ENCODE measurements around the gene MAGI1. TPM values are rescaled to one million over a fixed set of nuclear protein-coding genes. Genes with fewer than 3 reads are reported as not detected.

Gene MAGI1
- total and polyA plus RNA-seq, 2 donors (not counting 1 experiment from before 2014, with no cell fraction given): 0.10 to 0.22 TPM

DNA sequence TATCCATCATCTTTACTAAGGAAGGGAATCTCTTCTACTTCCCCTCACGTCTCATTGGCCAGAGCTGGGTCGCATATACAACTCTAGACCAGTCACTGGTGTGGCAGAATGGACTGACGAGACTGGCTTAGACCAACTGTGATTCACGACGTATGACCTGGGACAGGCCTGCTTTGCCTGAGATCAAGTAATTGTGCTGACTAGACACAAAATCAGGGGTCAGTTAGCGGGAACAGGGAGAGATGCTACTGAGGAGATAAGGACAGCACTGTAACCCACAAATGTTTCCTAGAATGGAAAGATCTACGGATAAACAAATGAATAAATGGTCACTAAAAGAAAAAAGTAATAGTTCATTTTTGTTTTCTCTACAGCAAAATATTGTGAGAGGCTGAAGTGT is 308.3 kb downstream of the MAGI1 start:
- Mint-ChIP-seq H3K9me3 (ENCODE audit: insufficient read depth) (no peaks in the 10 kb centered on the region), H3K27ac (no peak overlapping the region), H3K4me1 (no peaks in the 10 kb centered on the region), H3K4me3 (no peak overlapping the region), H3K27me3 (no peaks in the 10 kb centered on the region)
- Histone ChIP-seq H3K36me3 (replicated peaks in 1 of 2; ENCODE audit: control extremely low read depth in 1 of 2, control insufficient read depth in 1 of 2, extremely low read depth in 1 of 2, insufficient read depth in 2 of 2, low read length in 1 of 2) (no peaks in the 10 kb centered on the region), H4K20me1 (ENCODE audit: control insufficient read depth, insufficient read depth, low read length, poor library complexity, severe bottlenecking) (no peaks in the 10 kb centered on the region), H3K27ac (ENCODE audit: low read length in 2 of 2) (no peak overlapping the region), H3K9ac (ENCODE audit: low read length) (no peak overlapping the region), H3K9me3 (ENCODE audit: control extremely low read depth in 1 of 3, control insufficient read depth in 2 of 3, insufficient read depth in 1 of 3, low read length in 2 of 3) (no peaks in the 10 kb centered on the region), H2AFZ (ENCODE audit: insufficient read depth, low read depth, low read length, poor library complexity, severe bottlenecking) (no peak overlapping the region), H3K4me1 (ENCODE audit: control insufficient read depth in 2 of 2, insufficient read depth in 2 of 2, low read length in 2 of 2) (no peaks in the 10 kb centered on the region), H3K4me2 (replicated peaks; ENCODE audit: low read depth, low read length, poor library complexity, severe bottlenecking) (no peak overlapping the region), H3K4me3 (ENCODE audit: control extremely low read depth in 1 of 5, extremely low read depth in 1 of 5, insufficient read depth in 1 of 5, low read depth in 2 of 5, low read length in 4 of 5) (no peak overlapping the region), H3K27me3 (replicated peaks in 1 of 4; ENCODE audit: control extremely low read depth in 1 of 4, control insufficient read depth in 3 of 4, insufficient read depth in 4 of 4, low read length in 3 of 4) (no peaks in the 10 kb centered on the region), H3K79me2 (ENCODE audit: control insufficient read depth, insufficient read depth, low read length) (no peaks in the 10 kb centered on the region)
- intact Hi-C loops (cut with micrococcal nuclease): no loop called here
- POLR2A ChIA-PET: no interaction called here
- TF ChIP-seq EZH2 (IDR thresholded peaks at IDR 0.05; ENCODE audit: borderline replicate concordance, insufficient read depth, low read depth, low read length, poor library complexity, severe bottlenecking): no peak
- TF ChIP-seq, protein P1, sequence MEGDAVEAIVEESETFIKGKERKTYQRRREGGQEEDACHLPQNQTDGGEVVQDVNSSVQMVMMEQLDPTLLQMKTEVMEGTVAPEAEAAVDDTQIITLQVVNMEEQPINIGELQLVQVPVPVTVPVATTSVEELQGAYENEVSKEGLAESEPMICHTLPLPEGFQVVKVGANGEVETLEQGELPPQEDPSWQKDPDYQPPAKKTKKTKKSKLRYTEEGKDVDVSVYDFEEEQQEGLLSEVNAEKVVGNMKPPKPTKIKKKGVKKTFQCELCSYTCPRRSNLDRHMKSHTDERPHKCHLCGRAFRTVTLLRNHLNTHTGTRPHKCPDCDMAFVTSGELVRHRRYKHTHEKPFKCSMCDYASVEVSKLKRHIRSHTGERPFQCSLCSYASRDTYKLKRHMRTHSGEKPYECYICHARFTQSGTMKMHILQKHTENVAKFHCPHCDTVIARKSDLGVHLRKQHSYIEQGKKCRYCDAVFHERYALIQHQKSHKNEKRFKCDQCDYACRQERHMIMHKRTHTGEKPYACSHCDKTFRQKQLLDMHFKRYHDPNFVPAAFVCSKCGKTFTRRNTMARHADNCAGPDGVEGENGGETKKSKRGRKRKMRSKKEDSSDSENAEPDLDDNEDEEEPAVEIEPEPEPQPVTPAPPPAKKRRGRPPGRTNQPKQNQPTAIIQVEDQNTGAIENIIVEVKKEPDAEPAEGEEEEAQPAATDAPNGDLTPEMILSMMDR (IDR thresholded peaks at IDR 0.05): no peak
- no peak for ATAC-seq (ENCODE audit: low read depth)
- no peak for DNase-seq
- CTCF ChIA-PET: no interaction called here
- WGBS (ENCODE audit: insufficient coverage): 100% methylated on average over 5 of the region's 7 CpGs

DNA sequence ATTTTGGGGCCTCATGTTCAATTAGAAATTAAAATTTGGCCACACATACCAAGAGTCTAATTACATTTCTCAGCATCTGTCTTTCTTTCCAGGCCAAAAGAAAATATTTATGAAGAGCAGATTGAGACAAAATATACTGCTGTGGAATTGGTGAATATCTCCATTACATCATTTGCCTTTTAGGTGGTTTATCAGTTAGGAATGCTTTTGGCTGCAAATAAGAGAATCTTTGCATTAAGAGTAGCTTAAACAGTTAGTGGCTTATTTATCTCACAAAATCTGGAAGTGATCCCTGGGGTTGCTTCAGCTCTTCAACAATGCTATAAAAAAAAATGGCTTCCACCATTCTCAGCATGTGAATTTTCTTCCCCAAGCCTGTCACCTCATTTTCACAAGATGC is 308.7 kb downstream of the MAGI1 start:
- no peak overlapping the region for H3K27ac Mint-ChIP-seq
- Histone ChIP-seq H3K9me3 (ENCODE audit: control extremely low read depth in 1 of 3, control insufficient read depth in 2 of 3, insufficient read depth in 1 of 3, low read length in 2 of 3) (no peaks in the 10 kb centered on the region), H2AFZ (ENCODE audit: insufficient read depth, low read depth, low read length, poor library complexity, severe bottlenecking) (no peak overlapping the region), H3K79me2 (ENCODE audit: control insufficient read depth, insufficient read depth, low read length) (no peaks in the 10 kb centered on the region), H3K27me3 (replicated peaks in 1 of 4; ENCODE audit: control extremely low read depth in 1 of 4, control insufficient read depth in 3 of 4, insufficient read depth in 4 of 4, low read length in 3 of 4) (no peaks in the 10 kb centered on the region), H3K27ac (ENCODE audit: low read length in 2 of 2) (no peak overlapping the region), H3K36me3 (replicated peaks in 1 of 2; ENCODE audit: control extremely low read depth in 1 of 2, control insufficient read depth in 1 of 2, extremely low read depth in 1 of 2, insufficient read depth in 2 of 2, low read length in 1 of 2) (no peaks in the 10 kb centered on the region), H3K4me1 (ENCODE audit: control insufficient read depth in 2 of 2, insufficient read depth in 2 of 2, low read length in 2 of 2) (no peaks in the 10 kb centered on the region), H3K4me2 (replicated peaks; ENCODE audit: low read depth, low read length, poor library complexity, severe bottlenecking) (no peak overlapping the region), H4K20me1 (ENCODE audit: control insufficient read depth, insufficient read depth, low read length, poor library complexity, severe bottlenecking) (no peaks in the 10 kb centered on the region), H3K4me3 (ENCODE audit: control extremely low read depth in 1 of 5, extremely low read depth in 1 of 5, insufficient read depth in 1 of 5, low read depth in 2 of 5, low read length in 4 of 5) (no peak overlapping the region), H3K9ac (ENCODE audit: low read length) (no peak overlapping the region)
- ATAC-seq (ENCODE audit: low read depth): no peak
- intact Hi-C loops (cut with micrococcal nuclease): no loop called here
- DNase-seq: no peak
- POLR2A ChIA-PET: no interaction called here
- CTCF ChIA-PET: no interaction called here
- H3K27me3 Mint-ChIP-seq: no peaks in the 10 kb centered on the region
- H3K9me3 Mint-ChIP-seq (ENCODE audit: insufficient read depth): no peaks in the 10 kb centered on the region
- no peak overlapping the region for H3K4me3 Mint-ChIP-seq
- no peaks in the 10 kb centered on the region for H3K4me1 Mint-ChIP-seq
- TF ChIP-seq EZH2 (IDR thresholded peaks at IDR 0.05; ENCODE audit: borderline replicate concordance, insufficient read depth, low read depth, low read length, poor library complexity, severe bottlenecking): no peak
- TF ChIP-seq, protein P1 (IDR thresholded peaks at IDR 0.05): no peak
